PC-9 (cell line): ENCODE data around the gene PAK4. TPM values are rescaled to one million over a fixed set of nuclear protein-coding genes. Genes with fewer than 3 reads are reported as not detected.

Source experiments
- BruUV-seq: library from RNA; stranded (reverse); fragments of 400-500 nt; replicated peaks from 2 replicates; lab custom pipeline; 2021; lab: Mats Ljungman, UMichigan
- CTCF ChIA-PET: fragments of 300-600 bp; sonication (Branson Sonifier 250); formaldehyde crosslinking; loops from one replicate; lab custom pipeline; 2022; ENCODE audit warnings: antibody characterized with exemption; lab: Charles Lee
- POLR2A ChIA-PET: fragments of 300-600 bp; sonication (Branson Sonifier 250); formaldehyde crosslinking; loops from one replicate; lab custom pipeline; 2022; ENCODE audit warnings: antibody characterized with exemption; ENCODE audit not compliant: unreplicated experiment; lab: Charles Lee
- DNase-seq, 2 experiments: peaks; one replicate each; pipeline versions ENCODE4 v3.0.0 to v3.0.0-alpha.2; 2015 to 2022; ENCODE audit warnings: mixed read lengths in 1 of 2
- H2AFZ ChIP-seq: fragments of 200-600 bp; sonication (generic); 2 replicates; pipeline ENCODE4 v1.8.1; 2017; ENCODE audit warnings: antibody characterized with exemption
- H3F3A ChIP-seq: fragments of 200-600 bp; sonication (generic); 2 replicates; pipeline ENCODE4 v1.8.1; 2017; ENCODE audit warnings: antibody characterized with exemption, mild to moderate bottlenecking, low read depth; ENCODE audit not compliant: insufficient read depth
- H3K27ac ChIP-seq: fragments of 200-600 bp; sonication (generic); 2 replicates; pipeline ENCODE4 v1.6.1; 2016; ENCODE audit warnings: mixed run types
- H3K27me3 ChIP-seq: fragments of 200-600 bp; sonication (generic); 2 replicates; pipeline ENCODE4 v1.6.1; 2016; ENCODE audit warnings: low read depth, mixed run types; ENCODE audit not compliant: insufficient read depth
- H3K36me3 ChIP-seq: fragments of 200-600 bp; sonication (generic); 2 replicates; pipeline ENCODE4 v1.6.1; 2016; ENCODE audit warnings: low read depth, mixed run types
- H3K4me1 ChIP-seq: fragments of 200-600 bp; sonication (generic); replicated peaks from 2 replicates; pipeline ENCODE4 v1.6.1; 2016; ENCODE audit warnings: mixed run types; ENCODE audit not compliant: insufficient read depth
- H3K4me2 ChIP-seq: fragments of 200-600 bp; sonication (generic); 2 replicates; pipeline ENCODE4 v1.6.1; 2017; ENCODE audit warnings: mixed run types
- H3K4me3 ChIP-seq: fragments of 200-600 bp; sonication (generic); 2 replicates; pipeline ENCODE4 v1.6.1; 2016; ENCODE audit warnings: mixed run types
- H3K79me2 ChIP-seq: fragments of 200-600 bp; sonication (generic); 2 replicates; pipeline ENCODE4 v1.6.1; 2017; ENCODE audit warnings: low read depth, mixed run types
- H3K9me2 ChIP-seq: fragments of 200-600 bp; sonication (generic); 2 replicates; pipeline ENCODE4 v1.8.1; 2017; ENCODE audit warnings: mild to moderate bottlenecking; ENCODE audit not compliant: insufficient read depth
- H3K9me3 ChIP-seq: fragments of 200-600 bp; sonication (generic); 2 replicates; pipeline ENCODE4 v1.8.1; 2016; ENCODE audit warnings: low read depth; ENCODE audit not compliant: insufficient read depth
- H4K20me1 ChIP-seq: fragments of 200-600 bp; sonication (generic); 2 replicates; pipeline ENCODE4 v1.8.1; 2017; ENCODE audit not compliant: insufficient read depth
- CTCF ChIP-seq: fragments of 200-600 bp; sonication (generic); conservative IDR thresholded peaks from 2 replicates; pipeline ENCODE4 v1.6.1; 2017; ENCODE audit warnings: mixed run types, antibody characterized with exemption, mild to moderate bottlenecking, moderate library complexity
- EZH2 ChIP-seq: fragments of 200-600 bp; sonication (generic); IDR thresholded peaks from 2 replicates; pipeline ENCODE4 v1.8.0; 2017; ENCODE audit warnings: antibody characterized with exemption, low read depth
- intact Hi-C: fragments of 100-400 bp; cut with micrococcal nuclease; formaldehyde crosslinking; loops from one replicate; pipeline ENCODE4 v1.10.0; 2022; ENCODE audit not compliant: unreplicated experiment
- total RNA-seq: library from RNA; stranded (reverse); gene quantifications from 2 replicates; pipeline ENCODE4 v1.2.3, GENCODE V29; 2021

The PAK4 gene
- total RNA-seq, 1 experiment from 2014 or later, result 77.8 TPM

GRCh38 chr19:39187552-39187943 lies 62.0 kb downstream of the PAK4 start:
- H3K27ac ChIP-seq, result no peak overlapping the region
- H3K4me1 ChIP-seq, result no peaks in the 10 kb centered on the region
- no peaks in the 10 kb centered on the region for H3K79me2 ChIP-seq
- H3K36me3 ChIP-seq, result no peaks in the 10 kb centered on the region
- peaks cover 15% of the 10 kb centered on the region; the same call in 1 of the 2 replicates for H3F3A ChIP-seq
- H3K9me3 ChIP-seq, result no peaks in the 10 kb centered on the region
- CTCF ChIA-PET, result interaction anchor here (0.6 to 0.7 kb wide), 2 partner anchors 75 to 226 kb away, joined by 3 to 13 read pairs; no protein-coding TSS in a partner anchor
- no peaks in the 10 kb centered on the region for H3K27me3 ChIP-seq
- no TSS peak for BruUV-seq
- no peak overlapping the region for H2AFZ ChIP-seq
- no peak for DNase-seq
- intact Hi-C loops, result loop anchor here (2.0 to 5.0 kb wide), 2 partner anchors 65 to 135 kb away; no protein-coding TSS in a partner anchor
- TF ChIP-seq EZH2 (no peak), CTCF (peak; percentile 72)
- H3K9me2 ChIP-seq, result no peaks in the 10 kb centered on the region
- no peak overlapping the region for H3K4me3 ChIP-seq
- POLR2A ChIA-PET, result no interaction called here
- no peaks in the 10 kb centered on the region for H4K20me1 ChIP-seq
- H3K4me2 ChIP-seq, result no peak overlapping the region

- ChIA-PET POLR2A (no interaction called here), CTCF (interaction anchor here (0.7 kb wide), 1 partner anchor 216 kb away, joined by 3 read pairs; no protein-coding TSS in a partner anchor)
- peaks cover 8% of the 10 kb centered on the region for H3K4me1 ChIP-seq
- peaks cover 6% of the 10 kb centered on the region; the same call in 1 of the 2 replicates for H3F3A ChIP-seq
- H3K27me3 ChIP-seq, result no peaks in the 10 kb centered on the region
- no peak overlapping the region for H2AFZ ChIP-seq
- H3K9me3 ChIP-seq, result no peaks in the 10 kb centered on the region
- no peaks in the 10 kb centered on the region for H3K9me2 ChIP-seq
- TF ChIP-seq CTCF (no peak), EZH2 (no peak)
- no peaks in the 10 kb centered on the region for H4K20me1 ChIP-seq
- no peak overlapping the region for H3K4me2 ChIP-seq
- no peak overlapping the region for H3K4me3 ChIP-seq
- H3K79me2 ChIP-seq, result no peaks in the 10 kb centered on the region
- DNase-seq, result no peak
- BruUV-seq, result no TSS peak
- intact Hi-C loops, result loop anchor here (5.0 kb wide), 1 partner anchor 137 kb away; no protein-coding TSS in a partner anchor
- no peak overlapping the region for H3K27ac ChIP-seq
- H3K36me3 ChIP-seq, result no peaks in the 10 kb centered on the region
These were observed 63.4 kb downstream of the PAK4 start for GRCh38 chr19:39188960-39189359.

DNA sequence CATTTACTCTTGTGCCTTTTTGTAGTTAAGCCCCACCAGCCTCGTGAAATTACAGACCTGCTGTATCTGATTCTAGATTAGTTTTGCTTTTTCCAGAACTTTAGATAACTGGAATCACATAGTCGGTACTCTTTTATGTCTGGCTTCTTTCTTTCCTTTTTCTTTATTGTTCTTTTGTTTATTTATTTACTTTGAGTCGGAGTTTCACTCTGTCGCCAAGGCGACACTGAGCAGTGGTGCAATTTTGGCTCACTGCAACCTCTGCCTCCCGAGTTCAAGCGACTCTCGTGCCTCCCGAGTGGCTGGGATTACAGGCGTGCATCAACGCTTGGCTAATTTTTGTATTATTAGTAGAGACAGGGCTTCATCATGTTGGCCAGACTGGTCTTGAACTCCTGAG lies 65.2 kb downstream of the PAK4 start:
- BruUV-seq, result no TSS peak
- Histone ChIP-seq H3K36me3 (no peaks in the 10 kb centered on the region), H3K79me2 (no peaks in the 10 kb centered on the region), H3K9me3 (no peaks in the 10 kb centered on the region), H3F3A (peaks cover 21% of the 10 kb centered on the region; the same call in 1 of the 2 replicates), H3K9me2 (no peaks in the 10 kb centered on the region), H4K20me1 (no peaks in the 10 kb centered on the region), H3K4me1 (peaks cover 24% of the 10 kb centered on the region), H2AFZ (no peak overlapping the region), H3K27me3 (no peaks in the 10 kb centered on the region), H3K4me3 (no peak overlapping the region), H3K4me2 (no peak overlapping the region), H3K27ac (no peak overlapping the region)
- POLR2A ChIA-PET, result interaction anchor here (0.5 kb wide), 1 partner anchor 764 kb away, joined by 8 read pairs; no protein-coding TSS in a partner anchor
- no peak for TF ChIP-seq EZH2
- no peak for DNase-seq
- CTCF ChIA-PET, result no interaction called here
- intact Hi-C loops, result no loop called here

DNA sequence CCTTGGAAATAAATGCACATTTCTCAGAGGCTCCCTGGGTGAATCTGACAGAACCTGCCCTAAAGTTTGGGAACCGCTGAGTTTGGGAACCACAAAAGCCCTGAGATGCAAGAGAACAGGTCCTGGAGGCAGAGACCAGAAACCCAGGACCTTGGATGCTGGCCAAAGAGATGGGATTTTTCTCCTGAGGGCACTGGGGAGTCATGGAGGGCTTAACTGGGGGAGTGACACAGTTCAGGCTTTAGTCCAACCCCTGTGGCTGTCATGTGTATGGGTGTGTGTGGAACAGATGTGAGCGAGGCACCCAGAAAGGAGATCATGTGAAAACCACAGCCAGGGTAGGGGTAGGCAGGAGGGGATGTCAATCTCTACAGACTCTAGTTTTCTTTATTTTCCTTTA lies 67.3 kb downstream of the PAK4 start:
- H3K9me2 ChIP-seq, result no peaks in the 10 kb centered on the region
- POLR2A ChIA-PET, result interaction anchor here (0.7 kb wide), 1 partner anchor 210 kb away, joined by 3 read pairs; no protein-coding TSS in a partner anchor
- intact Hi-C loops, result no loop called here
- no peaks in the 10 kb centered on the region for H4K20me1 ChIP-seq
- no peaks in the 10 kb centered on the region for H3K27me3 ChIP-seq
- CTCF ChIA-PET, result no interaction called here
- H3K79me2 ChIP-seq, result no peaks in the 10 kb centered on the region
- H3K4me1 ChIP-seq, result peaks cover 45% of the 10 kb centered on the region
- no TSS peak for BruUV-seq
- peaks cover 30% of the 10 kb centered on the region for H3F3A ChIP-seq
- no peak for TF ChIP-seq CTCF
- no peak for TF ChIP-seq EZH2
- DNase-seq, result no peak
- no peak overlapping the region for H3K27ac ChIP-seq
- no peaks in the 10 kb centered on the region for H3K9me3 ChIP-seq
- no peak overlapping the region for H3K4me2 ChIP-seq
- H2AFZ ChIP-seq, result no peak overlapping the region
- no peaks in the 10 kb centered on the region for H3K36me3 ChIP-seq
- no peak overlapping the region for H3K4me3 ChIP-seq
